ENCODE measurements around the gene NES.
A peak's percentile ranks its signal among the peaks of the same experiment; 100 is the strongest.

DNA sequence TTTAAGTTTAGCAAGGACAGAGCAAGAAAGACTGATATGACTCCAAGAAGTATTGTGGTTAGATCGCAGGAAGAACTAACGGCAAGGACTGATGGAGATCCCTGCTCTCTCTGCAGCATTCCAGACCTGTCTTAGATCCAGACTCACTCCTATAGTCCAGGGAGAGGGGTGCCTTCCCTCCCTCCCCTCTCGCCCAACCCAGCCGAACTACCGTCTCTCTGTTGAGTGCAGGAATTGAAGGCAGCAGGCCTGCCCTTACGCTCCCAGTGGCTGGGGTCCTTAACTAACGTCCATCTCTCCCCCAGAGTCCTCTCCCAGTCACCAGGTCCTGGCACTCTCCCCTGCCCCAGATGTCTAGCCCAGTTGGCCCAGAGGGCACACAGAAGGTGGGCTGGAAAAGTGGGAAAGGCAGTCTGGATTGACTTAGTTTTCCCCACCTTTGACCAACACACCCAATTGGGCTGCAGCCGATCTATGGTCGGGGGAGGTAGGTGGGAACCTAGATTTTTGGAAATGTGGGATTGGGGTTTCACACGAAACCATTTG is 27.0 kb upstream of the NES start:
- TF ChIP-seq GATA2 (IDR thresholded peaks at IDR 0.05; ENCODE audit: low read depth, low read length) (peak; percentile 51), GATA3 (IDR thresholded peaks at IDR 0.05; ENCODE audit: low read depth, low read length) (no peak)

Measured in SH-SY5Y (cell line).